ENCODE measurements around the gene ITPR2.
A peak's percentile ranks its signal among the peaks of the same experiment; 100 is the strongest.
"Not testable (repeated sequence)": the region's sequence is repeated elsewhere in the genome, so short reads cannot be mapped to it uniquely, and the experiment has no call there.

ITPR2 gene

DNA sequence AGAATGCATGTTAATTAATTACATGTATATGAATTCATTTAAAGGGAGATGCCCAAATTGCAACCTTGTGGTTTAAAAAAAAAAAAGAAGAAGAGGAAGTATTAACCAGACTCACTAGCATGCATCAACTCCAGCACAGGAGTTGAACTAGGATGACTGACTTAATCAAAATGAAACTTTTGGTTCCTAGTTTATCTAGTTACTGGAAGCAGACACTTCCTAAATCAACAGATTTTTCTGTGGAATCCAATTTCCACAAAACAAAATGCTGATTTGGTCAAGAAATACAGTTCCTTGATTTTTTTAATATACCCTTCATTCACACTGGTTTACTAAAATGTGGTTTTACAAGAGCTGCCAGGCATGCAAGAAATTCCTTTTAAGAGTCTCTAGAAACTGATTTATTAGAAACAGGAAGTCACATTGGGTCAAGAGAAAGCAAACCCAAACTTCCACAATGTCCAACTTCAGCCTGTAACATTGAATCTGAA lies 41.6 kb downstream of the ITPR2 start:
- H3K4me3 ChIP-seq (replicated peaks; ENCODE audit: low read depth, low read length), result no peak overlapping the region
- TF ChIP-seq, protein P1, sequence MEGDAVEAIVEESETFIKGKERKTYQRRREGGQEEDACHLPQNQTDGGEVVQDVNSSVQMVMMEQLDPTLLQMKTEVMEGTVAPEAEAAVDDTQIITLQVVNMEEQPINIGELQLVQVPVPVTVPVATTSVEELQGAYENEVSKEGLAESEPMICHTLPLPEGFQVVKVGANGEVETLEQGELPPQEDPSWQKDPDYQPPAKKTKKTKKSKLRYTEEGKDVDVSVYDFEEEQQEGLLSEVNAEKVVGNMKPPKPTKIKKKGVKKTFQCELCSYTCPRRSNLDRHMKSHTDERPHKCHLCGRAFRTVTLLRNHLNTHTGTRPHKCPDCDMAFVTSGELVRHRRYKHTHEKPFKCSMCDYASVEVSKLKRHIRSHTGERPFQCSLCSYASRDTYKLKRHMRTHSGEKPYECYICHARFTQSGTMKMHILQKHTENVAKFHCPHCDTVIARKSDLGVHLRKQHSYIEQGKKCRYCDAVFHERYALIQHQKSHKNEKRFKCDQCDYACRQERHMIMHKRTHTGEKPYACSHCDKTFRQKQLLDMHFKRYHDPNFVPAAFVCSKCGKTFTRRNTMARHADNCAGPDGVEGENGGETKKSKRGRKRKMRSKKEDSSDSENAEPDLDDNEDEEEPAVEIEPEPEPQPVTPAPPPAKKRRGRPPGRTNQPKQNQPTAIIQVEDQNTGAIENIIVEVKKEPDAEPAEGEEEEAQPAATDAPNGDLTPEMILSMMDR (IDR thresholded peaks at IDR 0.05; ENCODE audit: low read depth, low read length, missing control alignments), result no peak
- DNase-seq (ENCODE audit: extremely low read depth, low read depth), result no peak

DNA sequence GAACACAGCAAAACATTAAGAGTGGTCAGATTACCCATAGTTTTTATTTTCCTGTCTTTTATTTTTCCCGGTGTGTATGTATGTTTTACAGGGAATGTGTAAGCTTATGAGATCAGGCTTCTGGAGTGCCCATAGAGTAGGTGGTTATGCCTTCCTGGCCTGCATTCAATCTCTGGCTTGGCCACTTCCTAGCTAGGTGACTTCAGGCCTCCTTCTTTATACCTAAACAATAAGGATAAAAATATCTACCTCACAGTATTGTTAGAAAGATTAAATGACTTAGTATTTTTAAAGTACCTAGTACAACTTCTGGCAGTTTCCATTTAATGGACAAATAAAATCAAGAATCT lies 42.4 kb downstream of the ITPR2 start:
- no peak overlapping the region for H3K4me3 ChIP-seq (replicated peaks; ENCODE audit: low read depth, low read length)
- DNase-seq (ENCODE audit: extremely low read depth, low read depth), result no peak
- TF ChIP-seq, protein P1 (IDR thresholded peaks at IDR 0.05; ENCODE audit: low read depth, low read length, missing control alignments), result no peak

DNA sequence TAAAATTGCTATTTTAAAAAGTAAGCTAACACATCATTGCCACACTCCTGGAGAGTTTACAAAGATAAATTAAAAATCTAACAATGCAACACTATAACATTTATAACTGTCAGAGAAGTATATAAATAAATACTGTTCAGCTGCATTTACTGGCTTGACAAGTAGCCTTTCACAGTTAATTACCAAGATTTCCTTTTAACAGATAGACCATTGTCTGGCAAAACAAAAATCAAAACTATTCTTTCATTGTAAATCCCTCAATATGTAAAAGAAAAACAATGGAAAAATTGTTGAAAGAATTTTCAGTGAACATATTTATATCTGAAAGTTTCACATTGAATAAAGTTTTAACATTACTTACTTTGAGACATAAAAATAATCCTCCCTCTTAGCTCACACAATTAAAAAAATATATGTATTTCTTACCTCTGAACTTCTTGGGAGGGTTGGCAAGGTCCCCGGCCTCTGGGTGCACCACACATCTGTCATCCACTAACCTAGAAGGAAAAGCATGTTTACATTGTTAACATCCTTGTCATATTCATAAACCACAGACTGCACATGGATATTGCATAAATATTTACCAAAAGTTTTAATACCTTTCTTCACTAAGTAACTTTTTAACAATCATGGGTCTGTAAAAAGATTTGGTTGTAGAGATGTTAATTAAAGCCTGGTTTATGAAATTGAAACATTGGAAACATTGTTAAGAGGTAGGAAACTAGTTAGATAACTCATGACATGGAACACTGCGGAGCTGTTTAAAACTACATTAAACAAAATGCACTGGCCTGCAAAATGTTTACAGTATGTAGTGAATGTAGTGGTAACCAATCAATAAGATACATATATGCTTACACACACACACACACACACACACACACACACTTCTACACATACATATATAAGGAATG lies 43.0 kb downstream of the ITPR2 start:
- DNase-seq (ENCODE audit: extremely low read depth, low read depth), result peak; percentile 33
- TF ChIP-seq, protein P1 (IDR thresholded peaks at IDR 0.05; ENCODE audit: low read depth, low read length, missing control alignments), result no peak
- no peak overlapping the region for H3K4me3 ChIP-seq (replicated peaks; ENCODE audit: low read depth, low read length)

DNA sequence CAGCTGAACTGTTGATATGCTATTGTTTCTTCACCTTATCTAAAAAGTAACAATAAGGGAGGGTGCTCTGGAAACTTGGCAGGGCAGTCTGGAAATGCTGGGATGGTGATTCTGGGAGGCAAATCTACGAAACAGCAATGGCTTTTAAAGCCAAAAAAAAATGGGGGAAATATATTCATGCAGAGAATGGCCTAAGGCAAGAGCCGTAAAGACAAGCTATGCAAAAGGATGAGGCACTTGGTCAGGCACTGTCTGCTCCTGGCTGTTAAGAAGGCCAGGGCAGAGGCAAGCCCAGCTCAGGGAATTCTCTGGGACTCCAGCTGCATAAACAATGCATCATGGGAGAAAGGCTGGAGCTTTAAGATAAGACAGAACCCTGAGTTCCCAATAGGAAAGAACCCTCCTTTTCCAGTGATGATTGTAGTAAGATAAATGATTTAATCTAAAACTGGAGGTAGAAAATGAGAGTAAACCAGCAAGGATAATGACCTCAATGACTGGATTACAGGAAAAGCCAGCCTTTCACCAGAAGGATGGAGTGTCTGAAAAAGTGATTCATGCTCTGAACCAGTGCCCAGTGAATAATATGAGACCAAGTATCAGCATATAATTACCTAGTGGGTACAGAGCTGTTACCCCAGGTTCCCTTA lies 46.0 kb downstream of the ITPR2 start:
- TF ChIP-seq, protein P1 (IDR thresholded peaks at IDR 0.05; ENCODE audit: low read depth, low read length, missing control alignments), result no peak
- DNase-seq (ENCODE audit: extremely low read depth, low read depth), result peak; percentile 30
- no peak overlapping the region for H3K4me3 ChIP-seq (replicated peaks; ENCODE audit: low read depth, low read length)

DNA sequence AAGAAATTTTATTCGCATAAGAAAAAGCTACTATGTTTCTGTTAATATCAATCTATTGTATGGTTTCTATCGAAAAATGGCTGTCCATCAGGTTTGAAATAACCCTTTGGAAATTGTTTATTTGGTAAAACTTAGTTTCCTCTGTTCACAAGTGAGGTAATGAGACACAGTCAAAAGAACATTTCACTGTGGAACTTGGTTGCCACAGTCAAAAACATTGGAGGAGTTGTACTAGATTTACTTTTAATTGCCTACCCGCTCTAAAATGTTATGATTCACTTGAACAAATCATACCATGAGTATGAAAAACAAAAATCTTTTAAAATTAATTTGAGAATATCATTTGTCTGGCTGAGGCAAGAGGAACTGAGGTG lies 46.5 kb downstream of the ITPR2 start:
- no peak overlapping the region for H3K4me3 ChIP-seq (replicated peaks; ENCODE audit: low read depth, low read length)
- DNase-seq (ENCODE audit: extremely low read depth, low read depth), result no peak
- TF ChIP-seq, protein P1 (IDR thresholded peaks at IDR 0.05; ENCODE audit: low read depth, low read length, missing control alignments), result no peak

DNA sequence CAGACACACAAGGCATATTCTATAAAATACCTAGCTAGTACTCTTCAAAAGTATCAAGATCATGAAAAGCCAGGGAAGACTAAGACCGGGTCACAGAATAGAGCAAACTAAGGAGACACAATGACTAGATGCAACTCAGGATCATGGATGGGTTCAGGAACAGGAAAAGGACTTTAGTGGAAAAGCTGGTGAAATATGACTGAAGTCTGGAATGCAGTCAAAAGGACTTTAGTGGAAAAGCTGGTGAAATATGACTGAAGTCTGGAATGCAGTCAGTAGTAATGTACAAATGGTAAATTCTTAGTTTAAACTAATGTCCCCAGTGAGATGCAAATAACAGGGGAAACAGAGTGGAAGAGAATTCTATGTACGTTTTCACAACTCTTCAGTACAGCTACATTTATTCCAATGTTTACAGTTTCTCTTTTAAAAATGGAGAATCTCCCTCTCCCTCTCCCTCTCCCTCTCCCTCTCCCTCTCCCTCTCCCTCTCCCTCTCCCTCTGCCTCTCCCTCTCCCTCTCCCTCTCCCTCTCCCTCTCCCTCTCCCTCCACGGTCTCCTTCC lies 49.1 kb downstream of the ITPR2 start:
- H3K4me3 ChIP-seq (replicated peaks; ENCODE audit: low read depth, low read length); DNase-seq (ENCODE audit: extremely low read depth, low read depth): not testable (repeated sequence)

DNA sequence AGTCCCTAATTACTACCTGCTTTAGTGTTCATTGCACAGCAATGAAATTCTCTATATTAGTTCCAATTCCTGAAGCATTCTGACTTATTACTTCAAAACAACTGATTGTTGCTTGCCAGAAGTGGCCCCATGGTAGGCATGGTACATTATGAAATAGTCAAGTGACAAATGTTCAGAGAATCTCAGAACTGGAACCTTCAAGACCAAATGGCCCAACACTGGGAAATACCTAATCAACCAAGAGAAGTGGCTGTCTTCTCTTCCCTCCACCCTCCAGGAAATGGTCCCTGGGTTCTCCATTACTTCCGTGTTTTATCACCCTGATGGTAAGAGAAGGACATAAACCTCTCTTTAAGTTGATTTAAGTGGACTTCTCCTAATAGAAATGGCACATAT lies 49.9 kb downstream of the ITPR2 start:
- H3K4me3 ChIP-seq (replicated peaks; ENCODE audit: low read depth, low read length), result no peak overlapping the region
- no peak for DNase-seq (ENCODE audit: extremely low read depth, low read depth)
- TF ChIP-seq, protein P1 (IDR thresholded peaks at IDR 0.05; ENCODE audit: low read depth, low read length, missing control alignments), result no peak

All from HFF-Myc (cell line).